Lung (tissue), 12 donors: Measurements from ENCODE around the gene FRS2. TPM values are rescaled to one million over a fixed set of nuclear protein-coding genes. Genes with fewer than 3 reads are reported as not detected.

Experiments used
- ATAC-seq: fragments of 200-7000 bp; cut with Tn5 transposase; one replicate; pipeline ENCODE4 v1.9.1; 2020; ENCODE audit warnings: moderate number of reproducible peaks; ENCODE audit not compliant: insufficient read depth, low FRiP score
- DNase-seq, 3 donors: peaks; one replicate each; pipeline ENCODE4 v3.0.0-alpha.2; 2013 to 2017
- H3K27ac ChIP-seq, 2 donors: one replicate each; pipeline ENCODE4 v1.5.1; 2013; ENCODE audit warnings: mild to moderate bottlenecking in 2 of 2, moderate library complexity in 2 of 2, control low read depth in 1 of 2, inconsistent platforms in 1 of 2, low read depth in 1 of 2, low read length in 1 of 2
- H3K27me3 ChIP-seq, 3 donors: one replicate each; pipeline ENCODE4 v1.5.1; 2013; ENCODE audit warnings: low read length in 2 of 3; ENCODE audit not compliant: control insufficient read depth in 3 of 3, insufficient read depth in 3 of 3
- H3K36me3 ChIP-seq, 4 donors: one replicate each; pipeline ENCODE4 v1.5.1; 2013; ENCODE audit warnings: low read length in 4 of 4, mild to moderate bottlenecking in 1 of 4, moderate library complexity in 1 of 4; ENCODE audit not compliant: control insufficient read depth in 4 of 4, insufficient read depth in 4 of 4
- H3K4me1 ChIP-seq, 5 donors: one replicate each; pipeline ENCODE4 v1.5.1; 2013; ENCODE audit warnings: low read length in 5 of 5, mild to moderate bottlenecking in 2 of 5, moderate library complexity in 1 of 5; ENCODE audit not compliant: control insufficient read depth in 5 of 5, insufficient read depth in 5 of 5
- H3K4me3 ChIP-seq: one replicate; pipeline ENCODE4 v1.5.1; 2013; ENCODE audit warnings: mild to moderate bottlenecking, control low read depth, moderate library complexity
- H3K9ac ChIP-seq, 2 donors: one replicate each; pipeline ENCODE4 v1.5.1; 2013; ENCODE audit warnings: low read length in 2 of 2, control low read depth in 1 of 2; ENCODE audit not compliant: insufficient read depth in 1 of 2
- H3K9me3 ChIP-seq, 4 donors: one replicate each; pipeline ENCODE4 v1.5.1; 2013; ENCODE audit warnings: low read length in 3 of 4, mild to moderate bottlenecking in 1 of 4, moderate library complexity in 1 of 4; ENCODE audit not compliant: control insufficient read depth in 4 of 4, insufficient read depth in 3 of 4
- WGBS, 2 donors: extraction: QIAGEN DNeasy Blood & Tissue Kit; methylation state at CpG; one replicate each; pipeline ENCODE4 v1.1.7; 2013; 5-methylcytosine and 5-hydroxymethylcytosine counted together
- polyA plus RNA-seq, 2 donors: library from polyadenylated mRNA; stranded (reverse); fragments of 200-250 nt; gene quantifications; one replicate each; pipeline ENCODE4 v1.2.1, GENCODE V29; 2013
- total RNA-seq, 2 donors: library from RNA; depleted of rRNA in 1 of 2; stranded (reverse); fragments of >200 nt in 1 of 2; gene quantifications; one replicate each; pipeline ENCODE4 v1.2.1, GENCODE V29; 2014 to 2021
- TF ChIP-seq, protein P1 (sequence below): IDR thresholded peaks from 2 replicates; pipeline ENCODE4 v1.5.1; 2012; ENCODE audit warnings: mild to moderate bottlenecking; ENCODE audit errors: control extremely low read depth, extremely low read depth
- donor health status: control.
- donor health status: control.
- donor health status: Bipolar disorder and iron deficiency.
- donor health status: healthy.
- donor health status: DM: yes; HTN: yes; CAD: no.

Gene FRS2
- total and polyA plus RNA-seq, 4 donors = 4.7 to 66.7 (median 20.1) TPM

DNA sequence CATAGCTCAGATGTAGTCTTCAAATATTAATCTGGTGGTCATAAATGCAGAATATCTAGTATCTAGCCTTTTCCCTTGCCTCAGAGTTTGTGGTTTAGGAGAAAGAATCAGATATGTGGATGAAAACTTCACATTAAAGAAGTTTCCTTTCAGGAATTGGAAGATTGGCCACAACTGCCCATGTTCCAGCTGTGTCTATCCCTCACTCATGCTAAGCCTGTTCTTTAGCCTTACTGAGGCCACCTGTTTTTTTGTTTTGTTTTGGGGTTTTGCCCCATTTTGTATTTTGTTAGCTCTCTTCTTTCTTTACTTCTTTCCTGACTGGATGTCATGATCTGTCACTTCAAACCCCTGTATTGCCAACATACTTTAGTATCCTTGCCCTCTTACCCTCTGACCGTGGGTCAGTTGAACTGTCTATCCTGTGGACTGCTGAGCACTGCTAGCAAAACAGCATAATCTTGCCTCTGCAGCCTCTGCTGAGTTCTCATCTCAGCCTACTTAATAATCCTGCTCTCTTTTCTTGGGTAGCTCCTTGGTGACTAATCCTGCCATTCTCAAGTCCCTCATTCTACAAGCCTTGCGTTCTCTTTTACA, 93.1 kb downstream of the FRS2 start:
- DNase-seq (no peak), ATAC-seq (no peak)
- WGBS, 2 donors = 95 to 96% methylated on average over 2 of the region's 2 CpGs
- H3K27me3 ChIP-seq = no peaks in the 10 kb centered on the region
- H3K27ac ChIP-seq = no peak overlapping the region
- TF ChIP-seq, protein P1, sequence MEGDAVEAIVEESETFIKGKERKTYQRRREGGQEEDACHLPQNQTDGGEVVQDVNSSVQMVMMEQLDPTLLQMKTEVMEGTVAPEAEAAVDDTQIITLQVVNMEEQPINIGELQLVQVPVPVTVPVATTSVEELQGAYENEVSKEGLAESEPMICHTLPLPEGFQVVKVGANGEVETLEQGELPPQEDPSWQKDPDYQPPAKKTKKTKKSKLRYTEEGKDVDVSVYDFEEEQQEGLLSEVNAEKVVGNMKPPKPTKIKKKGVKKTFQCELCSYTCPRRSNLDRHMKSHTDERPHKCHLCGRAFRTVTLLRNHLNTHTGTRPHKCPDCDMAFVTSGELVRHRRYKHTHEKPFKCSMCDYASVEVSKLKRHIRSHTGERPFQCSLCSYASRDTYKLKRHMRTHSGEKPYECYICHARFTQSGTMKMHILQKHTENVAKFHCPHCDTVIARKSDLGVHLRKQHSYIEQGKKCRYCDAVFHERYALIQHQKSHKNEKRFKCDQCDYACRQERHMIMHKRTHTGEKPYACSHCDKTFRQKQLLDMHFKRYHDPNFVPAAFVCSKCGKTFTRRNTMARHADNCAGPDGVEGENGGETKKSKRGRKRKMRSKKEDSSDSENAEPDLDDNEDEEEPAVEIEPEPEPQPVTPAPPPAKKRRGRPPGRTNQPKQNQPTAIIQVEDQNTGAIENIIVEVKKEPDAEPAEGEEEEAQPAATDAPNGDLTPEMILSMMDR = no peak
- no peaks in the 10 kb centered on the region for H3K9me3 ChIP-seq
- peaks cover 3 to 23% (median 10%) of the 10 kb centered on the region in 4 donors for H3K36me3 ChIP-seq
- no peak overlapping the region for H3K4me3 ChIP-seq
- H3K4me1 ChIP-seq = peaks cover 0 to 3% (median 0%) of the 10 kb centered on the region in 5 donors
- no peak overlapping the region for H3K9ac ChIP-seq

DNA sequence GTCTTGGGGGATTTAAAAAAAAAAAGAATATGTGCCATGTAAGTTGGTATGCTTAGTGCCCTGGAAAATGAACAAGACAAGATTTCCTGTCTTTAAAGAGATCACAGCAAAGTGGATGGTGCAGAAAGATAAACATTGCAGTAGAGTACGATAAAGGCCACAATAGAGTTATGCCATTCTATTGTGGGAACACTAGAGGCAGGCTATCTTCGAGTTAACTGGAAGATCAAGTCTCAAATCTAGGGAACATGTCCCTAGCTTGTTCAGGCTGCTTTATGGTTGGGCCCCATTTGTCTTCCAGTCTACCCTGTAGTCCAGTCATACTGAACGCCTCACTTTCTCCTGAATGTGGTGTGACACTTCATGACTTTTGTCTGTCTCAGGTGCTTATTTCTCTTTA, 96.4 kb downstream of the FRS2 start:
- DNase-seq (no peak), ATAC-seq (no peak)
- no peaks in the 10 kb centered on the region for H3K9me3 ChIP-seq
- no peaks in the 10 kb centered on the region for H3K27me3 ChIP-seq
- H3K36me3 ChIP-seq = peaks cover 3 to 30% (median 12%) of the 10 kb centered on the region in 4 donors
- 68 to 81% methylated on average over 3 of the region's 3 CpGs for WGBS, 2 donors
- H3K9ac ChIP-seq = no peak overlapping the region
- no peaks in the 10 kb centered on the region for H3K4me1 ChIP-seq
- no peak overlapping the region for H3K27ac ChIP-seq
- H3K4me3 ChIP-seq = no peak overlapping the region
- TF ChIP-seq, protein P1 = no peak

DNA sequence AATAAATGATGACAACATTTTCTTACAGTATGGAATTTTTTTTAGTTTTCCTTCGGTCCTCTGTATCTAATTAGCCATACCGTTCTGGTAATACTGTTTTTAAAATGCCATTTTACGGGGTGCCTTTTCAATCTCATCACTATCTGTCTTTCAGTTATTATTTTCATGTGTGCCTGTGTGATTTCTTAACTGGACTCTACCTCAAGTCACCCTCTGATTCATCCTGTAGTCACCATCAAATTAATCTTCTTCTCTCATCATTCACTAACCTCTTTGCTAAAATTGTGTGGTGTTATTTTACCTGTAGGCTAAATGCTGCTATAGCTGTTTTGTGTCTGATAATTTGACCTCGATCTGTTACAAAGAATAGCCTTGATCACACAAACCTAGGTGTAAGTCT, 99.0 kb downstream of the FRS2 start:
- Histone ChIP-seq H3K4me1 (no peaks in the 10 kb centered on the region), H3K27ac (no peak overlapping the region), H3K4me3 (no peak overlapping the region), H3K9me3 (no peaks in the 10 kb centered on the region), H3K27me3 (no peaks in the 10 kb centered on the region), H3K36me3 (peaks cover 8 to 28% (median 17%) of the 10 kb centered on the region in 4 donors), H3K9ac (no peak overlapping the region)
- TF ChIP-seq, protein P1 = no peak
- ATAC-seq = no peak
- WGBS, 2 donors = 83 to 93% methylated on average over 4 of the region's 4 CpGs
- no peak for DNase-seq

DNA sequence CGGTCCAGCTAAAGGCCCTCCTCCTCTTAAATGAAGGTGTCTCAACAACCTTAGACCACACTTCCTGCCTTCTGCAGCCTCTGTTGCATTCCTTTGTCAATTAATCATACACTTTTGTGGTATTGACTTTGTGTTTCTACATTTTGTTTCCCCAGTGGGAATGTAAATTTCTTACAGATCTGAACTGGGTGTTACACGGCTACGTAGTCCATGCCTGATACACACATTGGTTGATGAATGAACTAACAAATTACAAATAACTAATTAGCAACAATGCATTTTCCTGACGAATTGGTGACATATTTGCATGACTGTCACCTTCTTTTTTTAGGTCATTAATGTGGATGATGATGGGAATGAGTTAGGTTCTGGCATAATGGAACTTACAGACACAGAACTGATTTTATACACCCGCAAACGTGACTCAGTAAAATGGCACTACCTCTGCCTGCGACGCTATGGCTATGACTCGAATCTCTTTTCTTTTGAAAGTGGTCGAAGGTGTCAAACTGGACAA, 99.9 kb downstream of the FRS2 start:
- H3K9ac ChIP-seq = no peak overlapping the region

More for the DNA sequence above, 99.9 kb downstream of the FRS2 start:
- Histone ChIP-seq H3K4me1 (no peaks in the 10 kb centered on the region), H3K27ac (no peak overlapping the region), H3K9me3 (no peaks in the 10 kb centered on the region), H3K4me3 (no peak overlapping the region), H3K36me3 (peaks cover 11 to 32% (median 23%) of the 10 kb centered on the region in 4 donors), H3K27me3 (no peaks in the 10 kb centered on the region)
- 91 to 93% methylated on average over 10 of the region's 10 CpGs for WGBS, 2 donors
- TF ChIP-seq, protein P1 = no peak
- DNase-seq (no peak), ATAC-seq (peak; percentile 62)
